Muscle of back (tissue), 13 donors: ENCODE results near the gene MS4A6E. TPM values are rescaled to one million over a fixed set of nuclear protein-coding genes. Genes with fewer than 3 reads are reported as not detected.
"Not testable (repeated sequence)": the region's sequence is repeated elsewhere in the genome, so short reads cannot be mapped to it uniquely, and the experiment has no call there.

ENCODE experiments used
- DNase-seq, 3 donors: peaks; one replicate each; pipeline versions ENCODE4 v3.0.0 to v3.0.0-alpha.2; 2013
- long read RNA-seq, 9 donors: transcript quantifications; one replicate each; lab custom pipeline, GENCODE V29; 2026
- polyA plus RNA-seq, 10 donors: library from polyadenylated mRNA; unstranded; fragments of 120-200 nt; gene quantifications; one replicate each; pipeline ENCODE4 v1.2.1, GENCODE V29; 2013; ENCODE audit not compliant: insufficient read length in 10 of 10

Gene MS4A6E, protein sequence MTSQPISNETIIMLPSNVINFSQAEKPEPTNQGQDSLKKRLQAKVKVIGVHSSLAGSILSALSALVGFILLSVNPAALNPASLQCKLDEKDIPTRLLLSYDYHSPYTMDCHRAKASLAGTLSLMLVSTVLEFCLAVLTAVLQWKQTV
- polyA plus RNA-seq = not detected
- long read RNA-seq, donor 1 = 0 reads
- long read RNA-seq, donor 2 = 0 reads
- long read RNA-seq, donor 3 = 0 reads
- long read RNA-seq, donor 4 = 0 reads
- long read RNA-seq, donor 5 = 0 reads
- long read RNA-seq, donor 6 = 0 reads
- long read RNA-seq, donor 7 = 0 reads
- long read RNA-seq, donor 8 = 0 reads
- long read RNA-seq, donor 9 = 0 reads

- no peak for DNase-seq
Measured at GRCh38 chr11:60326955-60327354, at the start of gene MS4A6E. Gene MS4A6E, plus strand, starts transcription at chr11:60327255. Its CDS starts 7,641 bp downstream, at chr11:60334896.

- peak in 2 of 3 donors; percentile 17 to 28 for DNase-seq
Measured at GRCh38 chr11:60280412-60280811, 46.6 kb upstream of the MS4A6E start, which contains the start of gene MS4A4A. Gene MS4A4A, plus strand, starts transcription at chr11:60280666. Its CDS starts 10 bp downstream, at chr11:60280676.

- no peak for DNase-seq
Measured at GRCh38 chr11:60281485-60281884, 45.6 kb upstream of the MS4A6E start.

- no peak for DNase-seq
Measured at GRCh38 chr11:60282286-60282685, 44.8 kb upstream of the MS4A6E start.

GRCh38 chr11:60285411-60286126 is 41.5 kb upstream of the MS4A6E start:
- not testable (repeated sequence) for DNase-seq

- no peak for DNase-seq
Measured at GRCh38 chr11:60288531-60288930, 38.5 kb upstream of the MS4A6E start.

DNA sequence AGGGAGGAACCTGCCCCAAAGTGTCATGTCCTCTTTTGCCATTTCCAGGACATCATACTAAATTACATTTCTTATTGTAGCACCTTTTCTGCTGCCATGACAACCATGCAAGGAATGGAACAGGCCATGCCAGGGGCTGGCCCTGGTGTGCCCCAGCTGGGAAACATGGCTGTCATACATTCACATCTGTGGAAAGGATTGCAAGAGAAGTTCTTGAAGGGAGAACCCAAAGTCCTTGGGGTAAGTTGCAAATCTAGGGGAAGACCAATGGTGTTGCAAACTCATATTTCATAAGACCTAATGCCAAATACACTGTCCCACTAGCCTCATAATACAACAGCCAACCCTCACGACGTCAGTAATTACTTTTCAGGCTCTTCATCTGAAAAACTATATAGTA is 34.9 kb upstream of the MS4A6E start:
- no peak for DNase-seq

- DNase-seq = no peak
Measured at GRCh38 chr11:60301178-60301577, 25.9 kb upstream of the MS4A6E start.

- DNase-seq = not testable (repeated sequence)
Measured at GRCh38 chr11:60301884-60302283, 25.2 kb upstream of the MS4A6E start.

- no peak for DNase-seq
Measured at GRCh38 chr11:60303661-60304060, 23.4 kb upstream of the MS4A6E start.

- DNase-seq = no peak
Measured at GRCh38 chr11:60305906-60306619, 21.0 kb upstream of the MS4A6E start.

DNA sequence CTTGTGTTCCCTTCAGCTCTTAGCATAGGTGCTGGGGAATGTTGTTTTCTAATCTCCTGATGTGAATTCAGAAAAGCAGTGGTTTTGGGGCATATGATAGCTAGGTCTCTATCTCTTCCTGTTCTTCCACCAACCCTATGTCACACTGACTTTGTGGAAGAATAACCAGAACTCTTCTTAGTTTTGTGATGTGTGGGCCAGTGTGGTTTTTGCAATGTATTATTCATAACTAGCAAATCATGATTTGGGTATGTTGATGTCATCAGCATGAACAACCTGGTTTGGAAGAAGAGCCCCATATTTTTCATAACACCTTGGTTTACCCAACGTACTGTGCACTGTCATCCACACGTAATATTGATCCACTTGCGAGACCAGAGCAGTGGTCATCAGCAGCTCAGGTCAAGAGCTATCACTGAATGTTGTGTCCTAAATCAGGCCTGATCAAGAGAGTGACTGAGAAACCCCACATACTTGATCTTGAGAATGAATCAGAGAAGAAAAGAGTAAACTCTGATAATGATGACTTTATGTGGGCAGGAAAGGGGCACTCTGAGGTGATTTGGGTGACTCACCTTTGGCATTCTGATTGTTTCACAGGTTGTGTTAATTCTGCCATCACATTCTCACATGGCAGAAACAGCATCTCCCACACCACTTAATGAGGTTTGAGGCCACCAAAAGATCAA is 19.4 kb upstream of the MS4A6E start:
- no peak for DNase-seq

DNA sequence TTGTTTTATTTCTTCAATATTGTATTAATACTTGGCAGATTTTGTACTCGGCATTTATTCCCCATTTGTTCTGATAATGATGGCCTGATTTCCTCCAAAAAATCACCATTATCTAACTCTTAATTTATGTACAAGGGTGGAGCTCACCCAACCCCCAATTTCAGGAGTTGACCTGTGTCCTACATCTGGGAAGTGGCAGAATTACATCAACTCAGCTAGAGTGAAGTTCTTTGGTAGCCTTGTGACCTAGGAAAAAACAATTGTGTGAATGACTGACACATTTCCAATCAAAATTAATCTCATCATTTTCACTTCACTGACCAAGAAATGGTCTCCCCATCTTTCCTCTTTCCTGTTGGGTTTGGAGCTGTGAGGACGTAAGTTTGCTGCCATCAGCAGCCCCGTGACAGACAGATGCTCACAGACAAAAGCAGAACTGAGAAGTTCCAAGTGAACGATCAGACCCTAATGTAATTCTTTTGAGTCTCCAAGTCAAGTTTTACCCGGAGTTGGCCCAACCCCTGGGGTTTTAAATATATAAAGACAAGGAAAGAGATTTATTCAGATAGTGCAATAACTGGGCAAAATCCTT is 16.6 kb upstream of the MS4A6E start:
- DNase-seq = peak; percentile 7 to 27 (median 11)

DNA sequence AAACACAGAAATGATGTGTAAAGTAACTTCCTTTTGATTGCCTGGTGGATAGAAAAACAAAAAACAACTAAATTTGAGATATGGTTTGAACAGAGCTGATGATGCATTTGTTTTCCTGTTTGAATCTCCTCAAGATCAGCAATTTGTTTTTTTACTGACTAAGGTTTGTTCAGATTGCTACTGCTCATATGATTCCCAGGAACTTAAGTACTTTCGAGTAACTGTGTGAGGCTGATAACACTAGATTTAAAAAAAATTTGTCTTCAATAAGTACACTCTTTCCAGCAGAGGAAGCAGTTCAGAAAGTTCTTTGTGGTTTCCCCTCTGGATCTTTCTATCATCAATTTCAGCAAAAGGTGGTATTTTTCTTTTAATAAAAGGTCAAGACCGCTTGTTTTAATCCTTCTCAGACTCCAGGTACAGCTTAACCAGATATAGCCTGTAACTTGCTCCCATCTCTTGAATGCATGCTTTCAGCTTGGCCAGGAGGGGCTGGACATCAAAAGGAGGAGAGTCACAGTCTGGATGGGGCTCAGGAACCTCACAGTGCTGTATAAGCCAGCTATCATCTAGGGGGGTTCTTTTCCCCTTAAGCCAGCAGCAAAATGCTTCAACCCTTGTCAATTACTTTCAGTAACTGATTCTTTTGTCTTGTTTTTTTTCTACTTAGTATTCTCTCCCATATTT is 12.3 kb upstream of the MS4A6E start:
- peak in 1 of 3 donors; percentile 2 for DNase-seq

DNA sequence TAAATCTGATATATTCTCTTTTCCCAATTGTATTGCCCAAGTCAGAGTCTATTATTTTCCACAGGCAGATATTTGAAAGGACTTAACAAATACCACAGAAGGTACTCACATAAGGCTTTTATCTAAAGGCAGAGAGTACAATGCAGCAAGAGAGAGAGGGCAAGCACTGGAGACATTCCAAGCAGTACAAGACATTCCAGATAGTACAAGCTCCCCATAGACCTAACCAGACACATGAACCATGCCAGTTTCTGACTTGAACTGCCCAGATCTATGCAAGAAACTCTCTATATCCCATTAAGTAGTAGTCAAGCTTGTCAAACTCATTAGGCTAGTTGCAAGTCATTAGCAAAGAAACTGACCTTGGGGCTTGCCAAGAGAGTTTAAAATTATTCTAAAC is 11.2 kb upstream of the MS4A6E start:
- no peak for DNase-seq

GRCh38 chr11:60316317-60316716 is 10.7 kb upstream of the MS4A6E start:
- no peak for DNase-seq

- no peak for DNase-seq
Measured at GRCh38 chr11:60318726-60319125, 8.3 kb upstream of the MS4A6E start.

GRCh38 chr11:60321051-60321450 is 6.0 kb upstream of the MS4A6E start:
- DNase-seq = no peak

DNA sequence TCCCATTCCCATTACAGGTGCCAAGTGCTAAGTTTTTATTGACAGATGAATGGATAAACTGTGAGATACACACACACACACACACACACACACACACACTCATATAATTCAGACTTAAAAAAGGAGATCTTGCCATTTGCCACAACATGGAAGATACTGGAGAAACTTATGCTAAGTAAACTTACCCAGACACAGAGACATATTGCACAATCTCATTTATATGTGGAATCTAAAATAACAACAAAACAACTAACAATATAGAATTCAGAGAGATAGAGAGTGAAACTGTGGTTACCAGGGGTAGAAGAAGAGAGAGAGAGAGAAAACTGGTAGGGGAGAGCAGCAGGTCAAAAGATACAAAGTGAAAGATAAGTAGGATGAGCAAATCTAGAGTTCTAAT is 1.4 kb downstream of the MS4A6E start:
- no peak for DNase-seq

GRCh38 chr11:60332846-60333245 is 5.8 kb downstream of the MS4A6E start:
- no peak for DNase-seq
